ENCODE results near the gene KLHL22.
"Not testable (repeated sequence)": the region's sequence is repeated elsewhere in the genome, so short reads cannot be mapped to it uniquely, and the experiment has no call there.

KLHL22 gene

DNA sequence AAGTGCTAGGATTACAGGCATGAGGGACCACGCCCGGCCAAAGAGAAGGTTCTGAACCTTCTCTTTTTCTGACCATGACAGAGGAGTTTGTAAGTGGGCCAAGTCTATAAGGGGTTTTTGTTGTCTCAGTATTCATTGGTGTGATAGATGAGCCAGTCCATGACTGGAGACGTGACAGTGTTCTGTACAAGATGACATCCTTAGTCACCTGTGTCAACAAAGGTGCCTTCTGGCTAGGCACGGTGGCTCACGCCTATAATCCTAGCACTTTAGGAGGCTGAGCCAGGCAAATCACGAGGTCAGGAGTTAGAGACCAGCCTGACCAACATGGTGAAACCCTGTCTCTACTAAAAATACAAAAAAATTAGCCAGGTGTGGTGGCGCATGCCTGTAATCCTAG lies 4.2 kb upstream of the KLHL22 start:
- DNase-seq, result no peak

DNA sequence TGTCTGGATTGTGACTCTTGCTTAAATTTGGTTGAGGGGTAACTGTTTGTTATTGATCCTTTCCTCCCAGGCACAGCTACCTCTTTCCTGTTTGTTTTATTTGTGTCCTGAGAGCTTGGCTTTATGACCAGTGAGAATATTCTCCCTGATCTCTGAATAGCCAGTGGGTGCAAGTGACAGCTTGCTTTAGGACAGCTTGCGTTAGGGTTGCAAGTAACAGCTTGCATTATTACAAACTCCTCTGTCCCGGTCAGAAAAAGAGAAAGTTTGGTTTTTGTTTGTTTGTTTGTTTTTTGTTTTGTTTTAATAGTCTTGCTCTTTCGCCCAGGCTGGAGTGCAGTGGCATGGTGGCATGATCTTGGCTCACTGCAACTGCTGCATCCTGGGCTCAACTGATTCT lies 3.3 kb upstream of the KLHL22 start:
- DNase-seq, result no peak

DNA sequence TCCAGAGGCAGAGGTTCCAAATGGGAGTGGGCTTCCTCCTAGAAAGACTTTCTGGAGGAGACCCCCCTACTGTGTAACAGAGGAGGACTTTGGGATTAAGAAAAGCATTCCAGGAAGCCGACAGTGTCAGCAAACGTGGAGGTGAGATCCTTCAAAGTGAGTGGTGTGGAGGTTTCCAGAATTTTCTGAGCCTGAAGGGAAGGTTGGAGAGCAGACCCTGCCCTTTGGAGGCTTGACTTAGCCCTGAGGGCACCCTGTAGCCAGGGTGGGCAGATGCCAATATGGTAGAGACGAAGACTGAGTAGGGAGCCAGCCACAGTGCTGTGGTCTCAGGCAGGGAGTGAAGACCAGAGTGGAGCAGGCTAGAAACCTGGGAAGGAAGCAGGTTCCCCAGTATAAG lies 1.8 kb upstream of the KLHL22 start:
- no peak for DNase-seq

GRCh38 chr22:20495861-20496681 lies 476 bp upstream of the KLHL22 start:
- peak; percentile 54 to 81 for DNase-seq

DNA sequence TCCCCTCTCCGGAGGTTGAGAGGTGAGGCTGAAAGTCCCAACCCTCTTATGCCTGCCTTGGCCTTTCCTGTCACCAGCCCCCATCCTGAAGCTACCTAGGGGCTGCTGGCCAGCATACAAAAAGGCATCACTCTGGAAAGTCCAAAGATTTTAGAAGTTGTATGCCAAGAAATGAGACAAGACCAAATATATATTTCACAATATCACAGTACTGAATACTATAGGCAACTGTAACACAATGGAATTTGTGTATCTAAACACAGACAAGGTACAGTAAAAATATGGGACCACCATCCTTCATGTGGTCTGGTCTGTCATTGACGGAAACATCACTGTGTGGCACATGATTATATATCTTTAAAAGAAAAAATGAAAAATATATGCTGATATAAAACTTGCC lies 4.2 kb downstream of the KLHL22 start:
- no peak for DNase-seq

DNA sequence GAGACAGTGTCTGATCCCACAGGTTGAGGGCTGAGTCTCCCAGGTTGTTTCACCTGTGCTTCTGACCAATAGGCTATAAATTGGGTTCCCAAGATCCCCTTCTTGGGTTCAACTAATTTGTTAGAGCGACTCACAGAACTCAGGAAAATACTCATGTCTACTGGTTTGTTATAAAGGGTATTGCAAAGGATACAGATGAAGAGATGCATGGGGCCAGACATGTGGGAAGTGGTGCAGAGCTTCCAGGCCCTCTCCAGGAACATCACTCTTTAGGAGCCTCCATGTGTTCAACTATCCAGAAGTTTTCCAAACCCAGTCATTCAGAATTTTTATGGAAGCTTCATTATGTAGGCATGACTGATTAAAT lies 4.7 kb downstream of the KLHL22 start:
- DNase-seq, result no peak

DNA sequence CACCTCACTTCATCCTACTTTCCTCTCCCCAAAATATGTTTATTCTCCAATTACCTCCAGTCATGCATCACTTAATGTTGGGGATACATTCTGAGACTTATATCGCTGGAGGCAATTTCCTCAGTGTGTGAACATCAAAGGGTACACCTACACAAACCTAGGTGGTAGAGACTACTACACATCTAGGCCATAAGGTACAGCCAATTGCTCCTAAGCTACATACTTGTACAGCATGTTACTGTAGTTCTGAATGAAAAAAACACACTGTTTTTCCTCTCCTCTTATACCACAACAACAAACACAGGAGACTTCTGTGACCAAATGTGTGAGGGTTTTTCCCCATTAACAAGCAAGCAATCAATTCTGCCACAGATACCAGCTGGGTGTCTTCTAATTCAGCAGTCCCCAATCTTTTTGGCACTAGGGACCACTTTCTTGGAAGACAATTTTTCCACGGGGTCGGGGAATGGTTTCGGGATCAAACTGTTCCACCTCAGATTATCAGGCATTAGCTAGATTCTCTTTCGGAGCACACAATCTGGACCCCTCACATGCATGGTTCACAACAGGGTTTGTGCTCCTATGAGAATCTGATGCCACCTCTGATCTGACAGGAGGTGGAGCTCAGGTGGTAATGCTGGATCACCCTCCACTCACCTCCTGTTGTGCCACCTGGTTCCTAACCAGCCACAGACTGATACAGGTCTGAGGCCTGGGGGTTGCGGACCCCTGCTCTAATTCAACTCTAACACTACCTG lies 5.2 kb downstream of the KLHL22 start:
- no peak for DNase-seq

DNA sequence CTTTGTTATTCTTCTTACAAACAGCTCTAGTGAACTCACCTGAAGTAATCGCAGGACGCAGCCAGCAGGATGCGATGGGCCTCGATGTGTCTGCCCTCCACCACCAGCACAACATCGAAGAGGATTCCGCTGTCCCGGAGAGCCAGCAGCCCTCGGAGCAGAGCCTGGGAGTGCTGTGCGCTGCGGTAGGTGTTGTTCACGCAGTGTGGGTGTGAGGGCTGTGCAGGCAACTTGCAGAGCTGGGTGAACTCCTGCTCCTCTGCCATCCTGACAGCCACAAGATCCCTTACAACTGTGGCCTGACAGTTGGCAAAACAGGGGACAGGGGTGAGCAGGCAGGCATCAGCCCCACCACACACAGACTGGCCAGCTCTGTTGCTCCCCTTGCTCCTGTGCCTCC lies 6.6 kb downstream of the KLHL22 start:
- DNase-seq, result no peak

DNA sequence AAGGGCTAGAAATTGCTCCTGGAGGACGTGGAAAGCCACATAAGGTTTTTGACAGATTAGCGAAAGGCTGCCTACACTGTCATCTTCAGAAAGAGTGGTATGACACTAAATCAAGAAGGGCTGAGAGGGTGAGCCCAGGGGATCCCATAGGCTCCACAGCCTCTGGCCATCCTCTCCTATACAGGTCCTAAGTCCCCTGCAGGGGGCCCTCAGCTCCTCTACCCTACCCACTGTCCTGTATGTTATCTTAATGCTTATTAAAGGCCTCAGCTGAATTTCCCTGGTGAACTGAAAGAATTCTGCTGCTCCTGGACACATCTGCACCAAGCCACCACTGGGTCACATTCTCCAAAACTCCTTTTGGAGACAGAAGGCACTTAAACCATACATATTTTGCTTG lies 7.9 kb downstream of the KLHL22 start:
- DNase-seq, result no peak

DNA sequence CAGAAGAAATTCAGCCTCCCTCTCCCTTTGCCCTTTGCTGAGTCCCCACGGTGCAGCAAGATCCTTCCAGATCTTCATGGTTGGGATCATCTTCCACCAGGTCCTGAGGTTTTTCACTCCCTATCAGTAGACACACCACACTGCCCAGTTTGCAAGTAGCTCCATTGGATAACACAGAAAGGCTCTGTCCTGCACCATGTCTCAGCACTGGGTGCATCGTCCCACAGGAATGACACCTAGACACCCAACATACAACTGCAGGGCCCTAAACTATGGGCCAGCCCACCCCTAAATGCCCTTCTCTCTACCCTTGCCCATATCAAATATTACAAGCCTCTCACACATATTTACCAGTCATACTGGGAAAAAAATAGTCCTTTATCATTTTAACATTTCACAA lies 9.4 kb downstream of the KLHL22 start:
- no peak for DNase-seq

DNA sequence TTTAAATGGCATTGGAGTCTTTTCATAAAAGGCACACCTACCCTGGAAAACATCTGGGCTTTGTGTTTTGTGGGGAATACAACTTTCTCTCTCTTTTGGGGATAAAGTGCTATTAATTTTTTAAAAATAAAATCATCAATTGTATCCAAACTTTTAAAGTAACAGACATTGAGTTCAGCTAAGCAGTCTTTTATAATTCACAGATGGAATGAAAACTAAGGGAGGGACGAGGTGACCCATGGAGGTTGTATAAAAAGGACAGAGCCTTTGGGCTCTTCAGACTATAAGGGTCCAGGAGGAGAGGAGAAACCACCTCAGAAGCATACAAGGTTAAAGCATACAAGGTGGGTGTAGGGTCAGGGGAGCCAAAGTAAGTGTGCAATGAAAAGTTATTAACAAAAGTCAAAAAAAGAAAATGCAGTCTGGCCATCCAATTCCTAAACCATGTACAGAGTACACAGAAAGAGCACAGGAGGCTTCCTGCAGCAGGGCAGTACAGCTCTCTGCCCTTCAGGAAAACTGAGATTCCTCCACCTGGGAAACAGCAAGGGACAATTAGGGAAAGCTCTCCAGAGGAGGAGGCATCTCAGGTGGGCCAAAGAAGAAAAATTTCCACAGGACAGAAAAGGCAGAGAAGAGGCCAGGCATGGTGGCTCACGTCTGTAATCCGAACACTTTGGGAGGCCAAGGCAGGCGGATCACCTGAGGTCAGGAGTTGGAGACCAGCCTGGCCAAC lies 10.5 kb downstream of the KLHL22 start:
- no peak for DNase-seq

DNA sequence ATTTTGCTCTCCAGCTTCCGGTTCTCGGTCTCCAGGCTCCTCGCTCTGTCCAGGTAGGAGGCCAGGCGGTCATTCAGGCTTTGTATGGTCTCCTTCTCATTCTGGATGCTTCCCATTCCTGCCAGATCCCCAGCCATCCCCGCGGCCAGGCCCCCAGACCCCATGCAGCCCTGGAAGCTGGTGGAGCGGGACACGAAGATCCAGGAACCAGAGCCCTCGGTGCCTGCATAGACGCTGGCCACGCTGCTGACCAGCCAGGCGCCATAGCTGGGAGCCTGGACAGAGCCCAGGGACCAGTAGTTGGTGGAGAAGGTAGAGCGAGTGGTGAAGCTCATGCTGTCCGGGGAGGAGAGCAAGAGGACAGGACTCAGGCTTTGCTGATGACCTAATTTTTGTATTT lies 11.8 kb downstream of the KLHL22 start:
- DNase-seq, result no peak

GRCh38 chr22:20483143-20483506 lies 12.5 kb downstream of the KLHL22 start:
- not testable (repeated sequence) for DNase-seq

DNA sequence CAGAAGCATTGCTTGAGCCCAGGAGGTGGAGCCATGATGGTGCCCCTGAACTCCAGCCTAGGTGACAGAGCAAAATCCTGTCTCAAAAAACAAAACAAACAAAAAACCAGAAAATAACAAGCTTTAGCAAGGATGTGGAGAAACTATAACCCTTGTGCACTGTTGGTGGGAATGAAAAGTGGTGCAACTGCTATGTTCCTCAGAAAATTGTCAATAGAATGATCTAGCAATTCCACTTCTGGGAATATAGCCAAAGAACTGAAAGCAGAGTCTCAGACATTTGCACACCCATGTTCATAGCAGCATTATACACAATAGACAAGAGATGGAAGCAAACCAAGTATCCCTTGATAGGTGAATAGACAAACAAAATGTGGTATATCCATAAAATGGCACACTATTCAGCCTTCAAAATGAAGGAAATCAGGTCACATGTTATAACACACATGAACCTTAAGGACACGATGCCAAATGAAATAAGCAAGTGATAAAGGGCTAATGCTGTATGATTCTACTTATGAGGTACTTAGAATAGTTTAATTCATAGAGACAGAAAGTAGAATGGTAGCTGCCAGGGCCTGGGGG lies 15.9 kb downstream of the KLHL22 start:
- DNase-seq, result no peak

GRCh38 chr22:20478059-20478458 lies 17.5 kb downstream of the KLHL22 start:
- not testable (repeated sequence) for DNase-seq

- not testable (repeated sequence) for DNase-seq
Measured at GRCh38 chr22:20475569-20475968, 20.0 kb downstream of the KLHL22 start.

- no peak for DNase-seq
Measured at GRCh38 chr22:20475115-20475436, 20.5 kb downstream of the KLHL22 start.

GRCh38 chr22:20472629-20473442 lies 22.8 kb downstream of the KLHL22 start:
- no peak for DNase-seq

- DNase-seq, result no peak
Measured at GRCh38 chr22:20471126-20471833, 24.3 kb downstream of the KLHL22 start.

DNA sequence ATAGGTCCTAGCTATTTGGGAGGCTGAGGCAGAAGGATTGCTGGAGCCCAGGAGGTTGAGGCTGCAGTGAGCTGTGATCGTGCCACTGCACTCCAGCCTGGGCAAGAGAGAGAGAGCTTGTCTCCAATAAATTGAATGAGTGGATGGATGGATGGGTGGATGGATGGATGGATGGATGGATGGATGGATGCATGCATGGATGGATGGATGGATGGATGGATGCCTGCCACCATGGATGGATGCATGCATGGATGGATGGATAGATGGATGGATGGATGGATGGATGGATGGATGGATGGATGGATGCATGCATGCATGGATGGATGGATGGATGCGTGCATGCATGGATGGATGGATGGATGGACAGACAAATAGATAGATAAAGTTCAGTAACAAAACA lies 25.1 kb downstream of the KLHL22 start:
- DNase-seq, result not testable (repeated sequence)

GRCh38 chr22:20469110-20469868 lies 26.3 kb downstream of the KLHL22 start:
- DNase-seq, result no peak

Measured in bone marrow (tissue), 2 donors.